Stimulated activated CD4-positive, alpha-beta T cell treated with anti-CD3 and anti-CD28 coated beads, TNF-alpha, amount 100 ng/mL, for 48 hours (primary cell): ENCODE results near the gene SH3RF3.

Experiments
- DNase-seq, 3 donors: peaks; one replicate each; pipeline ENCODE4 v3.0.0-alpha.2; 2020; ENCODE audit warnings: low read depth in 3 of 3

Gene SH3RF3

GRCh38 chr2:109453371-109453995 is 324.5 kb downstream of the SH3RF3 start:
- DNase-seq: no peak

GRCh38 chr2:109454304-109454703 is 325.3 kb downstream of the SH3RF3 start:
- DNase-seq: no peak

- no peak for DNase-seq
These were observed 325.9 kb downstream of the SH3RF3 start for GRCh38 chr2:109454765-109455394.

GRCh38 chr2:109455731-109456691 is 327.0 kb downstream of the SH3RF3 start:
- DNase-seq: no peak

- no peak for DNase-seq
These were observed 327.8 kb downstream of the SH3RF3 start for GRCh38 chr2:109456776-109457175.

GRCh38 chr2:109457366-109457765 is 328.4 kb downstream of the SH3RF3 start:
- no peak for DNase-seq

- no peak for DNase-seq
These were observed 328.8 kb downstream of the SH3RF3 start for GRCh38 chr2:109457794-109458193.

GRCh38 chr2:109458512-109458911 is 329.5 kb downstream of the SH3RF3 start:
- DNase-seq: no peak

GRCh38 chr2:109459485-109459884 is 330.5 kb downstream of the SH3RF3 start:
- DNase-seq: no peak

- no peak for DNase-seq
These were observed 331.7 kb downstream of the SH3RF3 start for GRCh38 chr2:109460553-109461324.

GRCh38 chr2:109463236-109463635 is 334.2 kb downstream of the SH3RF3 start:
- DNase-seq: no peak

- no peak for DNase-seq
These were observed 334.9 kb downstream of the SH3RF3 start for GRCh38 chr2:109463891-109464290.

- DNase-seq: no peak
These were observed 337.9 kb downstream of the SH3RF3 start for GRCh38 chr2:109466674-109467575.

GRCh38 chr2:109467701-109468100 is 338.7 kb downstream of the SH3RF3 start:
- no peak for DNase-seq

GRCh38 chr2:109468893-109469292 is 339.9 kb downstream of the SH3RF3 start:
- no peak for DNase-seq

- no peak for DNase-seq
These were observed 342.7 kb downstream of the SH3RF3 start for GRCh38 chr2:109471658-109472057.

GRCh38 chr2:109472331-109472959 is 343.4 kb downstream of the SH3RF3 start:
- DNase-seq: no peak

- no peak for DNase-seq
These were observed 344.0 kb downstream of the SH3RF3 start for GRCh38 chr2:109472974-109473373.

GRCh38 chr2:109473616-109474318 is 344.8 kb downstream of the SH3RF3 start:
- no peak for DNase-seq
